Heart right ventricle (tissue), 16 donors: ENCODE measurements around the gene C4orf54. TPM values are rescaled to one million over a fixed set of nuclear protein-coding genes. Genes with fewer than 3 reads are reported as not detected.

ENCODE experiments used
- ATAC-seq, 8 donors: fragments of 200-7000 bp; cut with Tn5 transposase; one replicate each; pipeline ENCODE4 v1.9.1; 2020; ENCODE audit warnings: mild to moderate bottlenecking in 8 of 8, moderate library complexity in 8 of 8, moderate number of reproducible peaks in 1 of 8
- DNase-seq, 2 donors: peaks; one replicate each; pipeline ENCODE4 v3.0.0-alpha.2; 2020
- H3K27ac ChIP-seq, 10 donors: fragments of 200-600 bp; sonication (generic) in 2 of 10; one replicate each; pipeline versions ENCODE4 v1.5.0 to v1.8.0; 2020 to 2022; ENCODE audit warnings: mild to moderate bottlenecking in 3 of 10
- H3K27me3 ChIP-seq, 7 donors: fragments of 200-600 bp; one replicate each; pipeline ENCODE4 v1.8.0; 2021 to 2022; ENCODE audit warnings: mild to moderate bottlenecking in 2 of 7
- H3K36me3 ChIP-seq, 9 donors: fragments of 200-600 bp; sonication (generic) in 1 of 9; one replicate each; pipeline versions ENCODE4 v1.5.0 to v1.8.0; 2020 to 2022; ENCODE audit warnings: mild to moderate bottlenecking in 2 of 9
- H3K4me1 ChIP-seq, 9 donors: fragments of 200-600 bp; sonication (generic) in 1 of 9; one replicate each; pipeline versions ENCODE4 v1.5.0 to v1.8.0; 2020 to 2022; ENCODE audit warnings: mild to moderate bottlenecking in 4 of 9
- H3K4me3 ChIP-seq, 10 donors: fragments of 200-600 bp; sonication (generic) in 2 of 10; one replicate each; pipeline versions ENCODE4 v1.5.0 to v1.8.0; 2020 to 2022; ENCODE audit warnings: mild to moderate bottlenecking in 7 of 10, moderate library complexity in 2 of 10
- H3K9me3 ChIP-seq, 11 donors: fragments of 200-600 bp in 10 of 11; sonication (generic) in 2 of 11; one replicate each; pipeline versions ENCODE4 v1.5.0 to v1.8.0; 2013 to 2022; ENCODE audit warnings: mild to moderate bottlenecking in 2 of 11, control low read depth in 1 of 11, moderate library complexity in 1 of 11
- WGBS, 2 donors: extraction: QIAGEN DNeasy Blood & Tissue Kit; methylation state at CpG; one replicate each; pipeline ENCODE4 v1.1.7; 2013; ENCODE audit warnings: inconsistent platforms in 1 of 2; 5-methylcytosine and 5-hydroxymethylcytosine counted together
- intact Hi-C, 10 donors: fragments of 100-400 bp; cut with DNase I; formaldehyde crosslinking; loops; one replicate each; pipeline versions ENCODE4 v1.11.1 to v1.14.2; 2022
- polyA plus RNA-seq, 2 donors: library from polyadenylated mRNA; stranded (reverse); fragments of 200-250 nt; gene quantifications; one replicate each; pipeline ENCODE4 v1.2.3, GENCODE V29; 2013
- total RNA-seq, 10 donors: library from RNA; stranded (reverse); fragmentation: NEBNext Ultra II Directional in 3 of 10; extraction: Animal tissue kit (Norgen Biotek cat#: 25700) in 3 of 10; gene quantifications; one replicate each; pipeline versions ENCODE4 v1.2.1 to v1.2.4, GENCODE V29; 2021 to 2023
- TF ChIP-seq, protein P1 (sequence below), 9 donors: fragments of 200-600 bp; sonication (generic) in 2 of 9; IDR thresholded peaks; one replicate each; pipeline versions ENCODE4 v1.5.0 to v1.8.0; 2021 to 2022; ENCODE audit warnings: antibody characterized with exemption in 9 of 9, mild to moderate bottlenecking in 5 of 9, moderate library complexity in 1 of 9
- donor health status: Arrhythmogenic right ventricular cardiomyopathy.
- donor health status: ischemic (EF 13 %, LVEDD 7.1; RV severe dilation, severe dysfunction).
- donor health status: healthy with polysubstance abuse.
- donor health status: DM: no; HTN: yes; CAD: no.
- donor health status: DM: no; HTN: no; CAD: no.
- donor health status: ischemic (EF 25% LVEDD 6.9; RV normal size, moderate dysfunction).
- donor health status: ischemic (EF 25% LVEDD 5.7; RV mildly dilated, moderate dysfunction).
- donor health status: healthy.
- donor health status: DM: yes; HTN: yes; CAD: no.
- donor health status: Ischemic cardiomyopathy.
- donor health status: ischemic (EF 35%, LVEDD 5.7; RV mildly dilated, moderate dysfunction).
- donor health status: nonischemic (EF 11% LVEDD 7.7; RV severe dilation, severe dysfunction).
- donor health status: DM: yes; HTN: yes; CAD: no.
- donor health status: PGD.
- donor health status: ischemic (EF 29% LVEDD 5.4; RV normal size, mild dysfunction).
- donor health status: nonischemic (EF 23%, LVEDD 6.1; RV moderate dilation, normal function).

The C4orf54 gene
- total and polyA plus RNA-seq, 12 donors = 0.68 to 14.4 (median 1.6) TPM

DNA sequence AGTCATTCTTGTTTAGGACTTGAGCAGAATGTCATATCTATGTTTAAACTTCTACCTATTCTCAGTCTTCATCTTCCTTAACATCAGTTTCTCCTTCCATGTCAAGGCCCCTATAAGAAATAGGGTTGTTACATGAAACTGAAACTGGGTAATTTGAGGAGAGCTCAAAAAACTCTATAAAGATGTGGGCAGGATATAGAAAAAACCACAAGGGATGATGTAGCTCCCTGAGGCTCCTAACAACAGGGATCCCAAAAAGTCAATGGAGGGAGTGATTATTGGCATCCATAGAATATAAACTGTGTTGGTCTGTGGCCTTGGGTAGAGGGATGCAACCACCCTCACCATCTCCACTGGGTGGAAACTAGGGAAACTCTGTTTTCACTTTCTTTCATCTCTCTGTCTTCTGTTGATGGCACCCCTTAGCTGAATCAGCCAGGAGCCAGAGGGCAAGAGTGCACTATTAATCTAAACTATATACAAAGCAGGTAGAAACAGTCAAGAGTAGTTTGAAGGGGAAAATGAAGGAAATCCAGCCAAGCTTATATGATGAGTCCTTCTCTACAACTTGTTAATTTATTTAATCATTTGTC lies 27.6 kb downstream of the C4orf54 start:
- Histone ChIP-seq H3K27me3 (no peaks in the 10 kb centered on the region), H3K9me3 (peaks cover 0 to 15% (median 0%) of the 10 kb centered on the region in 11 donors), H3K4me1 (no peaks in the 10 kb centered on the region), H3K4me3 (no peak overlapping the region), H3K36me3 (no peaks in the 10 kb centered on the region), H3K27ac (no peak overlapping the region)
- TF ChIP-seq, protein P1, sequence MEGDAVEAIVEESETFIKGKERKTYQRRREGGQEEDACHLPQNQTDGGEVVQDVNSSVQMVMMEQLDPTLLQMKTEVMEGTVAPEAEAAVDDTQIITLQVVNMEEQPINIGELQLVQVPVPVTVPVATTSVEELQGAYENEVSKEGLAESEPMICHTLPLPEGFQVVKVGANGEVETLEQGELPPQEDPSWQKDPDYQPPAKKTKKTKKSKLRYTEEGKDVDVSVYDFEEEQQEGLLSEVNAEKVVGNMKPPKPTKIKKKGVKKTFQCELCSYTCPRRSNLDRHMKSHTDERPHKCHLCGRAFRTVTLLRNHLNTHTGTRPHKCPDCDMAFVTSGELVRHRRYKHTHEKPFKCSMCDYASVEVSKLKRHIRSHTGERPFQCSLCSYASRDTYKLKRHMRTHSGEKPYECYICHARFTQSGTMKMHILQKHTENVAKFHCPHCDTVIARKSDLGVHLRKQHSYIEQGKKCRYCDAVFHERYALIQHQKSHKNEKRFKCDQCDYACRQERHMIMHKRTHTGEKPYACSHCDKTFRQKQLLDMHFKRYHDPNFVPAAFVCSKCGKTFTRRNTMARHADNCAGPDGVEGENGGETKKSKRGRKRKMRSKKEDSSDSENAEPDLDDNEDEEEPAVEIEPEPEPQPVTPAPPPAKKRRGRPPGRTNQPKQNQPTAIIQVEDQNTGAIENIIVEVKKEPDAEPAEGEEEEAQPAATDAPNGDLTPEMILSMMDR (IDR thresholded peaks at IDR 0.05) = no peak
- intact Hi-C loops = loop anchor here in 1 of 10 donors (10.0 kb wide), 1 partner anchor 175 kb away; no protein-coding TSS in a partner anchor
- DNase-seq (no peak), ATAC-seq (no peak)

DNA sequence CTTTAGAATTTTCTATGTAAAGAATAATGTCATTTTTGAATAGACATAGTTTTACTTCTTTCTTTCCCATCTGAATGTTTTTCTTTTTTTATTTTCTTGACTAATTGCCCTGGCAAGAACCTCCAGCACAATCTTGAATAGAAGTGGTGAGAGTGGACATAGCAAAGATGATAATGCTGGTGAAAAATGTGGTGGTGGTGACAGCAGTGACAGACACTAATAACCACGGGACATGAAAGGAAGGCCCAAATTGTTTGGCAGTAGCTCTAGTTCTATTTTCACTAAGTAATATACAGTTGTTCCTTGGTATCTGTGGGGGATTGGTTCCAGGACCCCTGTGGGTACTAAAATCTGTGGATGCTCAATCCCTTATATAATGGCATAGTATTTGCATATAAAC lies 29.6 kb downstream of the C4orf54 start:
- TF ChIP-seq, protein P1 (IDR thresholded peaks at IDR 0.05) = no peak
- Histone ChIP-seq H3K9me3 (peaks cover 0 to 10% (median 0%) of the 10 kb centered on the region in 11 donors), H3K27me3 (no peaks in the 10 kb centered on the region), H3K4me3 (no peak overlapping the region), H3K4me1 (no peaks in the 10 kb centered on the region), H3K27ac (peak overlapping the region in 1 of 10 donors; percentile 11), H3K36me3 (no peaks in the 10 kb centered on the region)
- 13 to 35% methylated on average over 1 of the region's 1 CpG for WGBS, 2 donors
- DNase-seq (no peak), ATAC-seq (peak in 6 of 8 donors; percentile 38 to 88 (median 60))
- intact Hi-C loops = loop anchor here in 1 of 10 donors (10.0 kb wide), 1 partner anchor 177 kb away; no protein-coding TSS in a partner anchor

DNA sequence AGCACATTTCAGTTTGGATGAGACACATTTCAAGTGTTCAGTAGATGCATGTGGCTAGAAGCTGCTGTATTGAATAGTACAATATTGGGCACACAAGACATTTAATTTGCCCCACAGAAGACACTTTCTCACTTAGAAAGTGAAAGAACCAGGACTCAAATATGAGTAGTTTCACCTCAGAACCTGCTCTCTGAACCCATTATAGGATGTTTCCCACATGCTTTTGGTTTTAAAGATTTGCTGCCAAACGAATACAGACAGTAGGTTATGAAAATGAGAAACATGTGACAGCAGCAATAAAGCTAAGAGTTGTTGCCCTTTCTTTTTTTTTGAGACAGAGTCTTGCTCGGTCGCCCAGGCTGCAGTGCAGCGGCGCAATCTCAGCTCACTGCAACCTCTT lies 32.3 kb downstream of the C4orf54 start:
- H3K4me1 ChIP-seq = no peaks in the 10 kb centered on the region
- 82 to 87% methylated on average over 5 of the region's 5 CpGs for WGBS, 2 donors
- no peak overlapping the region for H3K4me3 ChIP-seq
- H3K36me3 ChIP-seq = no peaks in the 10 kb centered on the region
- no peaks in the 10 kb centered on the region for H3K27me3 ChIP-seq
- intact Hi-C loops = loop anchor here in 1 of 10 donors (10.0 kb wide), 1 partner anchor 179 kb away; no protein-coding TSS in a partner anchor
- H3K27ac ChIP-seq = no peak overlapping the region
- ATAC-seq = no peak
- TF ChIP-seq, protein P1 (IDR thresholded peaks at IDR 0.05) = no peak
- peaks cover 0 to 10% (median 0%) of the 10 kb centered on the region in 11 donors for H3K9me3 ChIP-seq
- DNase-seq = no peak

DNA sequence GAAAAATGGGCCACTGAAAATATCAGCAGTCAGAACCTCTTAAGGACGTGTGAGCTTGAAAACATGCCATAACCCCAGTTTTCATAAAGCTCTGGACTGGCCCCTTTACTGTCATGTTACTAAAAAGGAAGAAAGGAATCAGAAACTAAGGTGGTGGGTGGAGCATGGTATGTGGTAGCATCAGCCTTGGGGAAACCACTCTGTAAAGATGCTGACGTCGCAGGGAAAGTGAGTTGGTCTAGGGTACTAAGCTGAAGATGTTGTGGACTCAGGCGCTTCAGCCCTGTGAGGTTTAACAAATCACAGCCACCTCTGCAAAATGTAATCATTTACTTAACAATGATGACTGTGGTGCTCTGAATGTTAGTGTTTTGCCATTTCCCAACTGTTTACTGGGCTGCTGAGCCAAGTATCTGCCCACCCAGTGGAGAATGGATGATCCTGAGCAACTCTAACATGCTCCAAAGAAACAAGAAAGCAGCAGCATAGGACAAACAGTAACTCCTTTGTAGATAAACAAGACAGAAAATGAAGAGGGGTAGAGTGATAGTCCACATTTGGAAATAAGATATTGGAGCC lies 33.4 kb downstream of the C4orf54 start:
- intact Hi-C loops = loop anchor here in 1 of 10 donors (10.0 kb wide), 1 partner anchor 181 kb away; no protein-coding TSS in a partner anchor
- Histone ChIP-seq H3K4me3 (no peak overlapping the region), H3K27ac (no peak overlapping the region), H3K4me1 (no peaks in the 10 kb centered on the region), H3K9me3 (peaks cover 0 to 10% (median 0%) of the 10 kb centered on the region in 11 donors), H3K27me3 (no peaks in the 10 kb centered on the region), H3K36me3 (no peaks in the 10 kb centered on the region)
- DNase-seq (no peak), ATAC-seq (no peak)
- 68 to 69% methylated on average over 4 of the region's 4 CpGs for WGBS, 2 donors
- TF ChIP-seq, protein P1 (IDR thresholded peaks at IDR 0.05) = no peak
